Activated CD8-positive, alpha-beta T cell treated with anti-CD3 and anti-CD28 coated beads for 36 hours (primary cell): ENCODE results near the gene MKI67. TPM values are rescaled to one million over a fixed set of nuclear protein-coding genes. Genes with fewer than 3 reads are reported as not detected.

Experiments used
- ATAC-seq: fragments of 200-7000 bp; cut with Tn5 transposase; one replicate; pipeline ENCODE4 v1.10.0; 2021; ENCODE audit warnings: mild to moderate bottlenecking, moderate library complexity
- CTCF ChIA-PET: fragments of 350-600 bp; sonication (Branson Sonifier 250); formaldehyde crosslinking; loops from one replicate; lab custom pipeline; 2021; ENCODE audit warnings: antibody characterized with exemption; lab: Charles Lee
- POLR2A ChIA-PET: fragments of 350-600 bp; sonication (Branson Sonifier 250); formaldehyde crosslinking; loops from one replicate; lab custom pipeline; 2021; ENCODE audit warnings: antibody characterized with exemption; lab: Charles Lee
- DNase-seq: peaks from one replicate; pipeline ENCODE4 v3.0.0-alpha.2; 2020
- H3K27ac Mint-ChIP-seq: one replicate; pipeline ENCODE4 v1.8.0; 2021; ENCODE audit warnings: mild to moderate bottlenecking, mixed read lengths
- H3K27me3 Mint-ChIP-seq: one replicate; pipeline ENCODE4 v1.8.0; 2021; ENCODE audit warnings: mixed read lengths
- H3K36me3 Mint-ChIP-seq: one replicate; pipeline ENCODE4 v1.8.0; 2021; ENCODE audit warnings: low read depth, mixed read lengths
- H3K4me1 Mint-ChIP-seq: one replicate; pipeline ENCODE4 v1.8.0; 2021; ENCODE audit warnings: low read depth, mixed read lengths
- H3K4me3 Mint-ChIP-seq: one replicate; pipeline ENCODE4 v1.8.0; 2021; ENCODE audit warnings: mild to moderate bottlenecking, moderate library complexity, mixed read lengths
- H3K9me3 Mint-ChIP-seq: one replicate; pipeline ENCODE4 v1.8.0; 2021; ENCODE audit warnings: mixed read lengths
- CTCF ChIP-seq: fragments of 200-600 bp; IDR thresholded peaks from one replicate; pipeline ENCODE4 v1.8.0; 2022; ENCODE audit warnings: antibody characterized with exemption, mild to moderate bottlenecking
- intact Hi-C: fragments of 100-400 bp; cut with micrococcal nuclease; formaldehyde crosslinking; loops from one replicate; pipeline ENCODE4 v1.10.0; 2022
- total RNA-seq, 2 experiments: library from RNA; stranded (reverse); gene quantifications; one replicate each; pipeline ENCODE4 v1.2.3, GENCODE V29; 2021

MKI67 gene
- total RNA-seq, 2 experiments from 2014 or later, result 205 to 230 TPM

DNA sequence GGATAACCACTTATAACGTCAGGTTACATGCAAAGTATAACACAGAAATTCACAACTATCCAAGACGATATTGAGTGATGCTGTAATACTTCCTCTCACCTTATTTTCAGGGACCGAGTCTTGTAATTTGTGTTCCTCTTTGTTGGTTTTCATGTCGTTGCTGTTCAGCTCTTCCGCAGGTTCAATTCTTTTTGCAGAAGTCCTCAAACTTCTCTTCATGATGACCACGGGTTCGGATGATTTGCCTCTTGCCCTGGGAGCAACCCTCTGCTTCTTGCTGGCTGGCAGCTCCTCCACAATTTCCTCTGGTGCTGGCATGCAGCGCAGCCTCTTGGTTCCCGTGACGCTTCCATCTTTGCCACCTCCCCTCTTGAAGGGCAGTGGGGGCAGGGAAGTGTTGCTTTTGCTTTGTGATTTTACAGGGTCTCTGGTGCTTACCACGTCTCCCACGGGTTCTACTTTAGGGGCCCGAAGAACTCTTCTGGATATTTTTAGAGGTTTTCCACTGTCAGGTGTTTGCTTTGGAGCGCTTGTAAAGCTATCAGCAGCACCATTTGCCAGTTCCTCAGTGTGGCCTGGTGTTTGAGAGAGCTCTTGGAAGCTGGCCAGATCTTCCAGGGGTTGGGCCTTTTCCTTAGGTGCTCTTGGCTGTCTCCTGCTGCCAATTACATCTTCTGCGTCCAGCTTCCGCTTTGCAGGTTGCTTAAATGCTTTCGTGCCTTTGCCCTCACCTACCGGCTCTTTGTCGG is 23.6 kb downstream of the MKI67 start:
- intact Hi-C loops, result no loop called here
- no peaks in the 10 kb centered on the region for H3K27me3 Mint-ChIP-seq
- no peaks in the 10 kb centered on the region for H3K9me3 Mint-ChIP-seq
- TF ChIP-seq CTCF, result no peak
- DNase-seq (no peak), ATAC-seq (no peak)
- CTCF ChIA-PET, result interaction anchor here (0.7 to 2.3 kb wide), 4 partner anchors 23 to 68 kb away, joined by 3 to 10 read pairs (median 4); partner anchors contain the start of gene MKI67
- peaks cover 34% of the 10 kb centered on the region for H3K36me3 Mint-ChIP-seq
- peak overlapping the region; percentile 6 for H3K27ac Mint-ChIP-seq
- H3K4me3 Mint-ChIP-seq, result no peak overlapping the region
- POLR2A ChIA-PET, result interaction anchor here (0.9 to 1.7 kb wide), 7 partner anchors 9 to 70 kb away, joined by 3 to 7 read pairs (median 3); partner anchors contain the start of gene MKI67
- H3K4me1 Mint-ChIP-seq, result peaks cover 24% of the 10 kb centered on the region

DNA sequence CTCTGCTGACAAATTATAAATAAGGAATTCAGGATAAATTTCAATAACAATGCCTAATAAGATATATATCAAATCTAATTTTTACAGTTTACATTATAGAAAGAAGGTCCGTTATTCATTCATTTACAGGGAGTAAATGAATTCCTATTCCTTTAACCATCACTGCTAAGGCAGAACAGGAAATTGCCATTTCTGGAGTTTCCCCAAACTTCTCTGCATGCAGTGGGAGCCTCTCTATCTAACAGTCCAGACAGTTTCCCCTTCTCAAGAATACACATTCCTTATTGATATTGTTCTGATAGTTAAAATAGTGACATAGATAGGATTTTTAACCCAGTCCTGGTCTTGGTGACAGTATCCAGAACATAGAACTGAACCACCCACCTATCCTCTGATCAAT is 24.3 kb downstream of the MKI67 start:
- CTCF ChIA-PET, result no interaction called here
- no peak for TF ChIP-seq CTCF
- intact Hi-C loops, result no loop called here

DNA sequence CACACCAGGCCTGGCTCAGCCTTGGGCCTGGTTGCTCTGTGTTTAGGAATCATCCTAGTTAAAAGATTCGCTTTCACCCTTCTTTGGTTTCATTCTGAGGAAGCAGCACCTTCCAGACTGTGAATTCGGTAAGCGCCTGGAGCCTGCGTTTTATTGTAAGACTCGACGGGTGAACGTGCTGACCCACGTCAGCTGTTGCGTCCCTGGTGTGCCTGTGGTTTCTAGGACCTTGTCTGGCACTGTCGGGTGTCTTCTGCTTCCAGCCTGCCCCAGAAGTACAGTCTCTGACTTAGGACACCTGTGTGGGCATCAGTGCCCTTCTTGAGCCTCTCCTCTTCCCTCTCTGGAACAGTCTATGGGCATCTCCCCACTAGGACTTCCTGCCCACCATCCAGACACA is 26.3 kb downstream of the MKI67 start:
- H3K4me3 Mint-ChIP-seq, result no peak overlapping the region
- intact Hi-C loops, result no loop called here
- no peaks in the 10 kb centered on the region for H3K9me3 Mint-ChIP-seq
- no peaks in the 10 kb centered on the region for H3K27me3 Mint-ChIP-seq
- POLR2A ChIA-PET, result interaction anchor here (0.7 to 2.7 kb wide), 4 partner anchors 12 to 44 kb away, joined by 3 to 8 read pairs (median 3); partner anchors contain the start of gene MKI67
- DNase-seq (no peak), ATAC-seq (no peak)
- CTCF ChIA-PET, result interaction anchor here (1.3 kb wide), 1 partner anchor 16 kb away, joined by 3 read pairs; no protein-coding TSS in a partner anchor
- no peak overlapping the region for H3K27ac Mint-ChIP-seq
- H3K36me3 Mint-ChIP-seq, result peaks cover 53% of the 10 kb centered on the region
- no peak for TF ChIP-seq CTCF
- H3K4me1 Mint-ChIP-seq, result peaks cover 45% of the 10 kb centered on the region

More for the DNA sequence above, 24.3 kb downstream of the MKI67 start:
- no peak for ATAC-seq
- Mint-ChIP-seq H3K4me1 (peaks cover 25% of the 10 kb centered on the region), H3K27ac (no peak overlapping the region), H3K4me3 (no peak overlapping the region), H3K9me3 (no peaks in the 10 kb centered on the region), H3K36me3 (peaks cover 40% of the 10 kb centered on the region), H3K27me3 (no peaks in the 10 kb centered on the region)
- DNase-seq, result no peak
- POLR2A ChIA-PET, result no interaction called here

DNA sequence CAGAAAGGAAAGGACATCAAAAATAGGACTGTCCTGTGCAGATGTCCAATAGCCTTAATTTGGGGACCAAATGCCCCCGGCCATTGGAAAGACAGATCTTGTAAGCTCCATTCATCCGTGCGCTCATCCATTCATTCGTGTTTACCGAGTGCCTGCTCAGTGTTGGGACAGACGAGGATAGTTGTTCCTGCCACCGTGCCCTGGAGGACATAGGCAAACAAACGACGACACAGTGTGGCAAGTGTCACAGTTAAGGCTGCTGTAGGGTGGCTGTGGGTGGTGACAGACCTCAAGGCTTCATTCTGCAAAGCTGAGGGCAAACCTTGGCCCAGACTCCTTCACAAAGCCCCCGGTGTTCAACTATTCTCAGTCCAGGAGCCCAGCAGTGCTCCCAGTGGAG is 27.6 kb downstream of the MKI67 start:
- POLR2A ChIA-PET, result interaction anchor here (0.8 to 2.7 kb wide), 4 partner anchors 9 to 27 kb away, joined by 3 to 8 read pairs (median 3); partner anchors contain the start of gene MKI67

More for the DNA sequence above, 27.6 kb downstream of the MKI67 start:
- Mint-ChIP-seq H3K27me3 (no peaks in the 10 kb centered on the region), H3K27ac (no peak overlapping the region), H3K4me1 (peaks cover 40% of the 10 kb centered on the region), H3K4me3 (no peak overlapping the region), H3K9me3 (no peaks in the 10 kb centered on the region), H3K36me3 (peaks cover 53% of the 10 kb centered on the region)
- no peak for TF ChIP-seq CTCF
- ATAC-seq (no peak), DNase-seq (no peak)
- CTCF ChIA-PET, result interaction anchor here (1.3 kb wide), 1 partner anchor 17 kb away, joined by 3 read pairs; no protein-coding TSS in a partner anchor
- intact Hi-C loops, result no loop called here
